HepG2 (cell line): Measurements from ENCODE around the gene NME4. TPM values are rescaled to one million over a fixed set of nuclear protein-coding genes. Genes with fewer than 3 reads are reported as not detected.

Experiments
- AKAP8 ChIP-seq: sonication (generic); formaldehyde crosslinking; IDR thresholded peaks from 2 replicates; pipeline ENCODE4 v1.5.1; 2020; ENCODE audit warnings: mild to moderate bottlenecking, missing genetic modification reagents
- ARHGAP35 ChIP-seq: sonication (generic); formaldehyde crosslinking; IDR thresholded peaks from 2 replicates; pipeline ENCODE4 v1.9.0; 2022; ENCODE audit warnings: mild to moderate bottlenecking, inconsistent platforms, moderate library complexity, missing genetic modification reagents, borderline replicate concordance
- CREM ChIP-seq, 2 experiments: sonication (generic) in 1 of 2; formaldehyde crosslinking in 1 of 2; IDR thresholded peaks; 2 replicates each; pipeline versions ENCODE4 v1.4.0 to v1.6.1; 2016 to 2020; ENCODE audit warnings: antibody characterized with exemption in 1 of 2, mild to moderate bottlenecking in 1 of 2, missing genetic modification reagents in 1 of 2
- DNMT1 ChIP-seq: sonication (generic); formaldehyde crosslinking; IDR thresholded peaks from 2 replicates; pipeline ENCODE4 v1.5.1; 2020; ENCODE audit warnings: mild to moderate bottlenecking, missing genetic modification reagents
- FLYWCH1 ChIP-seq: sonication (generic); formaldehyde crosslinking; IDR thresholded peaks from 2 replicates; pipeline ENCODE4 v1.8.1; 2023; ENCODE audit warnings: mild to moderate bottlenecking, missing genetic modification reagents
- MATR3 ChIP-seq: sonication (generic); formaldehyde crosslinking; IDR thresholded peaks from 2 replicates; pipeline ENCODE4 v1.4.0; 2020; ENCODE audit warnings: missing genetic modification reagents
- MAX ChIP-seq: IDR thresholded peaks from 2 replicates; pipeline ENCODE4 v1.6.1; 2012; ENCODE audit warnings: inconsistent platforms
- NFE2 ChIP-seq: sonication (generic); formaldehyde crosslinking; IDR thresholded peaks from 2 replicates; pipeline ENCODE4 v1.4.0; 2020; ENCODE audit warnings: missing genetic modification reagents
- PHB2 ChIP-seq: fragments of 450-650 bp; IDR thresholded peaks from 2 replicates; pipeline ENCODE4 v1.6.1; 2018; ENCODE audit not compliant: partially characterized antibody
- PRPF4 ChIP-seq: fragments of 200-400 bp; formaldehyde crosslinking; IDR thresholded peaks from 2 replicates; pipeline ENCODE4 v1.6.1; 2016; ENCODE audit warnings: low read length, low read depth; ENCODE audit not compliant: poor library complexity, severe bottlenecking
- RFX1 ChIP-seq: fragments of 450-650 bp; IDR thresholded peaks from 2 replicates; pipeline ENCODE4 v1.6.1; 2017
- SALL1 ChIP-seq: sonication (generic); formaldehyde crosslinking; IDR thresholded peaks from 2 replicates; pipeline ENCODE4 v1.8.0; 2022; ENCODE audit warnings: mild to moderate bottlenecking, missing genetic modification reagents
- STAG1 ChIP-seq: sonication (generic); formaldehyde crosslinking; IDR thresholded peaks from 2 replicates; pipeline ENCODE4 v1.4.0; 2020; ENCODE audit warnings: missing genetic modification reagents
- TCF12 ChIP-seq, 2 experiments: fragments of 450-650 bp in 1 of 2; sonication (generic) in 1 of 2; formaldehyde crosslinking in 1 of 2; IDR thresholded peaks; 2 replicates each; pipeline versions ENCODE4 v1.6.1 to v1.8.0; 2017 to 2022; ENCODE audit warnings: antibody characterized with exemption in 1 of 2, mild to moderate bottlenecking in 1 of 2, missing genetic modification reagents in 1 of 2, moderate library complexity in 1 of 2
- TMF1 ChIP-seq: sonication (generic); formaldehyde crosslinking; IDR thresholded peaks from 2 replicates; pipeline ENCODE4 v1.8.1; 2022; ENCODE audit warnings: low read depth, missing genetic modification reagents
- ZBTB33 ChIP-seq: sonication (generic); formaldehyde crosslinking; IDR thresholded peaks from 2 replicates; pipeline ENCODE4 v1.4.0; 2020; ENCODE audit warnings: missing genetic modification reagents
- ZC3H4 ChIP-seq: sonication (generic); formaldehyde crosslinking; IDR thresholded peaks from 2 replicates; pipeline ENCODE4 v1.4.0; 2020; ENCODE audit warnings: missing genetic modification reagents, borderline replicate concordance
- ZKSCAN1 ChIP-seq: fragments of 150-350 bp; IDR thresholded peaks from 2 replicates; pipeline ENCODE4 v1.6.1; 2014; ENCODE audit warnings: low read length
- ZNF251 ChIP-seq: sonication (generic); formaldehyde crosslinking; IDR thresholded peaks from 2 replicates; pipeline ENCODE4 v1.9.0; 2021; ENCODE audit warnings: mild to moderate bottlenecking, missing genetic modification reagents
- ZNF407 ChIP-seq: sonication (generic); formaldehyde crosslinking; IDR thresholded peaks from one replicate; pipeline ENCODE4 v1.5.1; 2020; ENCODE audit warnings: mild to moderate bottlenecking, missing genetic modification reagents; ENCODE audit errors: not compliant biosample characterization
- ZNF720 ChIP-seq: sonication (generic); formaldehyde crosslinking; IDR thresholded peaks from 2 replicates; pipeline ENCODE4 v1.4.0; 2020; ENCODE audit warnings: missing genetic modification reagents
- polyA plus RNA-seq, 8 experiments: library from polyadenylated mRNA; depleted of rRNA in 3 of 8; stranded (reverse) in 7 of 8; unstranded in 1 of 8; fragments of >200 nt; fragmentation: Illumina TruSeq in 4 of 8; extraction: Trizol in 4 of 8; gene quantifications; 2 replicates each; pipeline versions ENCODE4 v1.2.1 to v1.2.3, GENCODE V29; 2011 to 2016; ENCODE audit warnings: low read depth in 4 of 8, missing spikeins in 1 of 8, mixed read lengths in 1 of 8; ENCODE audit not compliant: insufficient read depth in 1 of 8
- total RNA-seq, 5 experiments: library from RNA; depleted of rRNA; stranded (reverse); fragments of >200 nt; fragmentation: Illumina TruSeq; extraction: Trizol; gene quantifications; 2 replicates each; pipeline ENCODE4 v1.2.3, GENCODE V29; 2016; ENCODE audit warnings: low read depth in 1 of 5

NME4 gene
- total and polyA plus RNA-seq, 2 of the 13 experiments (the other 11 are each of a cell fraction or from before 2014, with no cell fraction given) = 121 to 263 TPM

- TF ChIP-seq DNMT1 (CRISPR knock-in tag) (0 out of 2 replicates have a peak, but pooled peaks have one; percentile 16), ZNF251 (CRISPR knock-in tag) (no peak), TCF12 (IDR thresholded peaks at IDR 0.05) (no peak), TCF12 (CRISPR knock-in tag; IDR thresholded peaks at IDR 0.05) (no peak; the same call in 1 of the 2 replicates), AKAP8 (CRISPR knock-in tag) (no peak), MAX (peak; percentile 83), ZBTB33 (peak; percentile 12; the same call in 1 of the 2 replicates), TMF1 (CRISPR knock-in tag) (peak; percentile 53; the same call in 1 of the 2 replicates), ZNF720 (CRISPR knock-in tag) (no peak), FLYWCH1 (CRISPR knock-in tag) (0 out of 2 replicates have a peak, but pooled peaks have one; percentile 54), PHB2 (no peak), MATR3 (CRISPR knock-in tag) (no peak), RFX1 (no peak), STAG1 (CRISPR knock-in tag) (peak; percentile 33; the same call in 1 of the 2 replicates), CREM (IDR thresholded peaks at IDR 0.05) (peak; percentile 54; the same call in 1 of the 2 replicates), CREM (CRISPR knock-in tag; IDR thresholded peaks at IDR 0.05) (no peak), PRPF4 (no peak), ZNF407 (CRISPR knock-in tag) (peak; percentile 59), NFE2 (no peak), SALL1 (CRISPR knock-in tag) (peak; percentile 71), ZKSCAN1 (no peak), ZC3H4 (CRISPR knock-in tag) (no peak), ARHGAP35 (CRISPR knock-in tag) (0 out of 2 replicates have a peak, but pooled peaks have one; percentile 44)
These were observed 28.2 kb downstream of the NME4 start, which contains the start of gene RAB11FIP3 (continued) for GRCh38 chr16:425082-425718.
